Thyroid gland (tissue), 4 donors: ENCODE results near the gene DHTKD1. TPM values are rescaled to one million over a fixed set of nuclear protein-coding genes. Genes with fewer than 3 reads are reported as not detected.

Experiments used
- DNase-seq, 2 donors: peaks; one replicate each; pipeline ENCODE4 v3.0.0-alpha.2; 2019
- H3K27ac ChIP-seq, 3 donors: fragments of 200-600 bp; sonication (generic); 1 replicate in 2 of 3; 2 replicates in 1 of 3; pipeline ENCODE4 v1.5.1; 2016 to 2019; ENCODE audit warnings: mild to moderate bottlenecking in 1 of 3, moderate library complexity in 1 of 3
- H3K27me3 ChIP-seq: fragments of 200-600 bp; sonication (generic); one replicate; pipeline ENCODE4 v1.5.1; 2019
- H3K36me3 ChIP-seq, 2 donors: fragments of 200-600 bp; sonication (generic); one replicate each; pipeline ENCODE4 v1.5.1; 2016 to 2019
- H3K4me1 ChIP-seq, 2 donors: fragments of 200-600 bp; sonication (generic); one replicate each; pipeline ENCODE4 v1.5.1; 2017 to 2019
- H3K4me3 ChIP-seq, 3 donors: fragments of 200-600 bp; sonication (generic); replicated peaks in 1 of 3; 1 replicate in 2 of 3; 2 replicates in 1 of 3; pipeline ENCODE4 v1.5.1; 2016; ENCODE audit warnings: mild to moderate bottlenecking in 1 of 3
- H3K9me3 ChIP-seq: fragments of 200-600 bp; sonication (generic); one replicate; pipeline ENCODE4 v1.5.1; 2017
- CTCF ChIP-seq, 6 experiments: fragments of 200-600 bp in 3 of 6; fragments of 450-650 bp in 3 of 6; sonication (generic) in 3 of 6; IDR thresholded peaks; one replicate each; pipeline ENCODE4 v1.5.1; 2016 to 2019; ENCODE audit warnings: antibody characterized with exemption in 6 of 6, mild to moderate bottlenecking in 2 of 6, inconsistent platforms in 1 of 6, moderate library complexity in 1 of 6
- POLR2A ChIP-seq, 2 donors: fragments of 450-650 bp; IDR thresholded peaks; one replicate each; pipeline ENCODE4 v1.6.1; 2017; ENCODE audit warnings: antibody characterized with exemption in 2 of 2, mild to moderate bottlenecking in 2 of 2, moderate library complexity in 1 of 2
- WGBS, 2 donors: methylation state at CpG; one replicate each; pipeline ENCODE4 v1.1.5; 2017; 5-methylcytosine and 5-hydroxymethylcytosine counted together
- intact Hi-C: fragments of 100-400 bp; cut with DNase I; formaldehyde crosslinking; loops from one replicate; pipeline ENCODE4 v1.15.1; 2023
- total RNA-seq, 4 donors: library from RNA; depleted of rRNA; stranded (reverse); fragments of >200 nt; gene quantifications; one replicate each; pipeline ENCODE4 v1.2.3, GENCODE V29; 2016

DHTKD1 gene
- total RNA-seq, 4 donors from 2014 or later = 29.1 to 80.2 (median 52.8) TPM

GRCh38 chr10:12025591-12025990 lies 43.2 kb upstream of the DHTKD1 start:
- H3K27me3 ChIP-seq = no peaks in the 10 kb centered on the region
- H3K9me3 ChIP-seq = no peaks in the 10 kb centered on the region
- peaks cover 7 to 14% of the 10 kb centered on the region in 2 donors for H3K4me1 ChIP-seq
- WGBS, 2 donors = 94 to 97% methylated on average over 5 of the region's 5 CpGs
- H3K27ac ChIP-seq = no peak overlapping the region
- intact Hi-C loops = no loop called here
- DNase-seq = no peak
- H3K4me3 ChIP-seq = no peak overlapping the region
- H3K36me3 ChIP-seq = peaks cover 9 to 10% of the 10 kb centered on the region in 2 donors
- TF ChIP-seq POLR2A (IDR thresholded peaks at IDR 0.05) (no peak), CTCF (IDR thresholded peaks at IDR 0.05) (no peak)

GRCh38 chr10:12027539-12027938 lies 41.2 kb upstream of the DHTKD1 start:
- peaks cover 9 to 10% of the 10 kb centered on the region in 2 donors for H3K36me3 ChIP-seq
- H3K9me3 ChIP-seq = no peaks in the 10 kb centered on the region
- 96 to 98% methylated on average over 2 of the region's 2 CpGs for WGBS, 2 donors
- H3K27me3 ChIP-seq = no peaks in the 10 kb centered on the region
- no peak for DNase-seq
- TF ChIP-seq CTCF (IDR thresholded peaks at IDR 0.05) = no peak
- H3K4me3 ChIP-seq = no peak overlapping the region
- H3K4me1 ChIP-seq = peaks cover 5 to 8% of the 10 kb centered on the region in 2 donors
- intact Hi-C loops = no loop called here
- H3K27ac ChIP-seq = no peak overlapping the region

- H3K4me1 ChIP-seq = no peaks in the 10 kb centered on the region
- H3K27me3 ChIP-seq = no peaks in the 10 kb centered on the region
- H3K4me3 ChIP-seq = no peak overlapping the region
- H3K9me3 ChIP-seq = no peaks in the 10 kb centered on the region
- no peak for DNase-seq
- intact Hi-C loops = no loop called here
- TF ChIP-seq POLR2A (IDR thresholded peaks at IDR 0.05) = no peak
- TF ChIP-seq CTCF (IDR thresholded peaks at IDR 0.05) = no peak
- H3K36me3 ChIP-seq = peaks cover 16 to 17% of the 10 kb centered on the region in 2 donors
- no peak overlapping the region for H3K27ac ChIP-seq
- WGBS, 2 donors = 96% methylated on average over 4 of the region's 4 CpGs
Measured at GRCh38 chr10:12031404-12031803, 37.4 kb upstream of the DHTKD1 start.

DNA sequence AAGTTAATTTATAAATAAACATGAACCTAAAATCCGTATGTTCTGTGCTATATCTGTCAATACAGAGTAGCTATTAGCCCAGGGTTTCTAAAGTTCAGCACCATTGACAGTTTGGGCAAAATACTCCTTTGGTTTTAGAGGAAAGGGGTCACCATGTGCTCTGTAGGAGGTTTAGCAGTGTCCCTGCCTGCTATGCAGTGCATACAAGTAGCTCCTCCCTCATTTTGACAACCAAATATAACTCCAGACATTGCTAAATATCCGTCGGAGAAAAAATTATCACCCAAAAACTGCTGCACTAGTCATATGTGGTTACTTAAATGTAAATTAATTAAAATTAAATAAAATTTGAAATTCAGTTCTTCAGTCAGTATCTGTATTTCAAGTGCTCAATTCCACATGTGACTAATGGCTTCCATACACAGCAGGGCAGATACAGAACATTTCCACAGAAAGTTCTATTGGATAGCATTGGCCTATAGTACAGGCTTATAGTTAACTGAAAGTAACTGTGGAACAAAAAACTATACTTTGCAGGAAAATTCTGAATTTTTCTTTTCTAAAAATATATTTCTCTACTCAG lies 32.6 kb upstream of the DHTKD1 start:
- H3K9me3 ChIP-seq = no peaks in the 10 kb centered on the region
- no peaks in the 10 kb centered on the region for H3K27me3 ChIP-seq
- H3K36me3 ChIP-seq = peaks cover 7% of the 10 kb centered on the region in 2 donors
- no peak for DNase-seq
- intact Hi-C loops = no loop called here
- H3K4me1 ChIP-seq = peaks cover 4 to 6% of the 10 kb centered on the region in 2 donors
- TF ChIP-seq CTCF (IDR thresholded peaks at IDR 0.05) (no peak), POLR2A (IDR thresholded peaks at IDR 0.05) (no peak)
- H3K27ac ChIP-seq = no peak overlapping the region
- WGBS, 2 donors = 85 to 90% methylated on average over 3 of the region's 3 CpGs
- no peak overlapping the region for H3K4me3 ChIP-seq

DNA sequence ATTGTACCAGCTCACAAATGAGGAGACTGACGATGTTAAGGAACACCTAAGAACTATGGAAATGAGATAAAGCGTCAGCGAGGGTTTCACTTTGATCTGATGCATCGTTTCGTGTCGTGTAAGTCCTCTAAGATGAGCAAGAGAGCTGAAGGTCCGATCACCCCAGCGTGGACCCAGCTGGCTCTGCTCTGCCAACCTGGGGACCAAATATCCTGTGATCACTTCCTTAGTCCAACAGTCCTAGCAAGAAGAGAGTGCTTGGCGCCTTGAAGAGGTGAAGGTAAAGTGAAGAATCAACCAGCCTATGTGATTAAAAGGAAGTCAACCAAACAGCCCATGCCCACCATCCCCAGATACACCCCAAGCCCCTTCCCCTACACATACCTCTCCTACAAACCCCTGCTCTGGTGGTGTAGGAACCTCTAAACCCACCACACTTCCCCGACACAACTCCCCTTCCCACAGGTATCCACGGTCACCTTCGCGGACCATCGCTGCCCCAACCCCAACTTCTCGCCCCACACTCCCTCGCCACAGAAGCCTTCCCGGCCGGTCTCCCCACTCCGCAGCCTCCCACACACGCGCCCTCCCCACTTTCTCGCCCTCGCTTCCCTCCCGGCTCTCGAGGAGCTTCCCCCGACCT lies 26.9 kb upstream of the DHTKD1 start:
- peak in 1 of 2 donors; percentile 11 for TF ChIP-seq POLR2A (IDR thresholded peaks at IDR 0.05)
- TF ChIP-seq CTCF (IDR thresholded peaks at IDR 0.05) = no peak
- 0 to 1% methylated on average over 26 of the region's 26 CpGs for WGBS, 2 donors
- Histone ChIP-seq H3K27me3 (no peaks in the 10 kb centered on the region), H3K27ac (peak overlapping the region; percentile 93 to 97 (median 94)), H3K9me3 (no peaks in the 10 kb centered on the region), H3K4me1 (peaks cover 7 to 13% of the 10 kb centered on the region in 2 donors), H3K36me3 (no peaks in the 10 kb centered on the region), H3K4me3 (peak overlapping the region; percentile 81 to 93 (median 84))
- peak; percentile 24 to 30 for DNase-seq
- intact Hi-C loops = no loop called here
